ENCODE measurements around the gene ASPA. TPM values are rescaled to one million over a fixed set of nuclear protein-coding genes. Genes with fewer than 3 reads are reported as not detected.

ASPA gene
- polyA plus RNA-seq, 1 experiment: not detected

DNA sequence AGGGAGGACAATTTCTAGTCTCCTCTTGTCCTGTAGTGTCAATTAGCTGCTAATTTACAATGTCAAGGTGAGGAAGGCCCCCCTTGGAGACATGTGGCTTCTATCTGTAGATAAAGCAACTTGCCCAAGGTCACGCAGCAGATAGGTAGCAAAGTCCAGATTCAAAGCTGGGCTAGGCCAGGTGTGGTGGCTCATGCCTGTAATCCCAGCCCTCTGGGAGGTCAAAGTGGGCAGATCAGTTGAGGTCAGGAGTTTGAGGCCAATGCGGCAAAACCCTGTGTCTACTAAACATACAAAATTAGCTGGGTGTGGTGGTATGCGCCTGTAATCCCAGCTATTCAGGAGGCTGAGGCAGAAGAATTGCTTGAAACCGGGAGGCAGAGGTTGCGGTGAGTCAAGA is 70.7 kb downstream of the ASPA start:
- ChIA-PET POLR2A (no interaction called here), CTCF (no interaction called here)
- Histone ChIP-seq H3K4me3 (ENCODE audit: low read depth, low read length) (no peak overlapping the region), H3K27me3 (ENCODE audit: control insufficient read depth, insufficient read depth, low read length) (no peaks in the 10 kb centered on the region), H3K36me3 (ENCODE audit: control insufficient read depth, insufficient read depth, low read length) (no peaks in the 10 kb centered on the region)
- DNase-seq (ENCODE audit: low read depth): no peak
- TF ChIP-seq, protein P1, sequence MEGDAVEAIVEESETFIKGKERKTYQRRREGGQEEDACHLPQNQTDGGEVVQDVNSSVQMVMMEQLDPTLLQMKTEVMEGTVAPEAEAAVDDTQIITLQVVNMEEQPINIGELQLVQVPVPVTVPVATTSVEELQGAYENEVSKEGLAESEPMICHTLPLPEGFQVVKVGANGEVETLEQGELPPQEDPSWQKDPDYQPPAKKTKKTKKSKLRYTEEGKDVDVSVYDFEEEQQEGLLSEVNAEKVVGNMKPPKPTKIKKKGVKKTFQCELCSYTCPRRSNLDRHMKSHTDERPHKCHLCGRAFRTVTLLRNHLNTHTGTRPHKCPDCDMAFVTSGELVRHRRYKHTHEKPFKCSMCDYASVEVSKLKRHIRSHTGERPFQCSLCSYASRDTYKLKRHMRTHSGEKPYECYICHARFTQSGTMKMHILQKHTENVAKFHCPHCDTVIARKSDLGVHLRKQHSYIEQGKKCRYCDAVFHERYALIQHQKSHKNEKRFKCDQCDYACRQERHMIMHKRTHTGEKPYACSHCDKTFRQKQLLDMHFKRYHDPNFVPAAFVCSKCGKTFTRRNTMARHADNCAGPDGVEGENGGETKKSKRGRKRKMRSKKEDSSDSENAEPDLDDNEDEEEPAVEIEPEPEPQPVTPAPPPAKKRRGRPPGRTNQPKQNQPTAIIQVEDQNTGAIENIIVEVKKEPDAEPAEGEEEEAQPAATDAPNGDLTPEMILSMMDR (IDR thresholded peaks at IDR 0.05; ENCODE audit: insufficient read depth, low read depth, low read length): no peak

DNA sequence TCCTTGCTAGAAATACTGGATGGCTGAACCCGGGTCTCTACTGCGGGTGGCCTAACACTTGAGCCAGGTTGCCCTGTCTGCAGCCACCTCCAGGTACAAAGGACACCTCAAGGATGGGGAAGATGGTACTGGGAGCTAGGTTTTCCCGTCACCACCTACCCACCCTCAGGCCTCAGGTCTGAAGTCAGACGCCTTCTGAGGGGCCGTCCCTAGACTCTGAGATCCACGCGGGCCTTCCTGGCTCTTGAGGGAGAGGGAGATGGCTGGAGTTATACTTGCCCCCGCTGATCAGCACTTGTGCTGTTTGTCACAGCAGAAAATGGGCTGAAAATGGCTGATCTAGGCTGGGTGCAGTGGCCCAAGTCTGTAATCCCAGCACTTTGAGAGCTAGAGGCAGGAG is 71.2 kb downstream of the ASPA start:
- ChIA-PET CTCF (no interaction called here), POLR2A (no interaction called here)
- TF ChIP-seq, protein P1 (IDR thresholded peaks at IDR 0.05; ENCODE audit: insufficient read depth, low read depth, low read length): no peak
- H3K4me3 ChIP-seq (ENCODE audit: low read depth, low read length): no peak overlapping the region
- no peak for DNase-seq (ENCODE audit: low read depth)
- no peaks in the 10 kb centered on the region for H3K27me3 ChIP-seq (ENCODE audit: control insufficient read depth, insufficient read depth, low read length)
- H3K36me3 ChIP-seq (ENCODE audit: control insufficient read depth, insufficient read depth, low read length): no peaks in the 10 kb centered on the region

DNA sequence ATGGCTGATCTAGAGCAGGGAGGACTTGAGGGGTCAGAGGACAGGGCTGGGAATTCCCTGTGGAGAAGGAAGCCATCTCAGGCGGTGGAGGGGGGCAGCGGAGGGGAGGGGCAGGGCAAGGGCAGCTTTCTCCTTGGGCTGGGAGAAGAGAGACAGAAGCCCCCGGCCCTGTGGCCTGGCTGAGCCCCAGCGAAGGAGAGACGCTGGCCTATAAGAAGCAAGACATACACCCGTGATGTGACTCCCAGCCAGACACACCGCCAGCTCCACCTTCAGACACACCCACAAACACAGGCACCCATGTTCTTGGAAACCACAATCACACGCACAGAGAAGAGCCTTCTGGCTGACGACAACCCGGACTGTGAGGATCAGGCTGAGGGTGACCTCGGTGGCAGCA is 71.8 kb downstream of the ASPA start:
- TF ChIP-seq, protein P1 (IDR thresholded peaks at IDR 0.05; ENCODE audit: insufficient read depth, low read depth, low read length): no peak
- CTCF ChIA-PET: interaction anchor here (1.1 kb wide), 1 partner anchor 8 kb away, joined by 4 read pairs; no protein-coding TSS in a partner anchor

DNA sequence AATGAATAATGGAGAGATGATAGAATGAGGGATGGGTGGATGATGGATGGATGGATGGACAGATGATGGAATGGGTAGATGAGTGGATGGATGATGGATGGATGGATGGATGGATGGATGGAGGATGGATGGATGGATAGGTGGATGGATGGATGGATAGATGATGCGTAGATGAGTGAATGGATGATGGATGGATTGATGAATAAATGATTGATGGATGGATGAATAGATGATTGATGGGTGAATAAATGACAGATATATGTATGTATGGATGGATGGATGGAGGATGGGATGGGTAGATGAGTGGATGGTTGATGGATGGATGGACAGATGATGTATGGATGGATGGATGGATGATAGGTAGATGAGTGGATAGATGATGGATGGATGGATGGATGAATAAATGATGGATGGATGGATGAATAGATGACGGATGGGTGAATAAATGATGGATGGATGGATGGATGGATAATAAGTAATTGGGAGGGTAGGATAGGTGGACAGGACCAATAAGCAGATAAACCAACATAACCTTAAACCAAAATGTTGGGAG is 73.9 kb downstream of the ASPA start:
- TF ChIP-seq, protein P1 (IDR thresholded peaks at IDR 0.05; ENCODE audit: insufficient read depth, low read depth, low read length): no peak
- no peak for DNase-seq (ENCODE audit: low read depth)
- no peaks in the 10 kb centered on the region for H3K27me3 ChIP-seq (ENCODE audit: control insufficient read depth, insufficient read depth, low read length)
- ChIA-PET CTCF (no interaction called here), POLR2A (no interaction called here)
- H3K36me3 ChIP-seq (ENCODE audit: control insufficient read depth, insufficient read depth, low read length): no peaks in the 10 kb centered on the region
- H3K4me3 ChIP-seq (ENCODE audit: low read depth, low read length): no peak overlapping the region

More for the DNA sequence above, 71.8 kb downstream of the ASPA start:
- no peak for DNase-seq (ENCODE audit: low read depth)
- no peak overlapping the region for H3K4me3 ChIP-seq (ENCODE audit: low read depth, low read length)
- no peaks in the 10 kb centered on the region for H3K27me3 ChIP-seq (ENCODE audit: control insufficient read depth, insufficient read depth, low read length)
- no peaks in the 10 kb centered on the region for H3K36me3 ChIP-seq (ENCODE audit: control insufficient read depth, insufficient read depth, low read length)
- POLR2A ChIA-PET: no interaction called here

DNA sequence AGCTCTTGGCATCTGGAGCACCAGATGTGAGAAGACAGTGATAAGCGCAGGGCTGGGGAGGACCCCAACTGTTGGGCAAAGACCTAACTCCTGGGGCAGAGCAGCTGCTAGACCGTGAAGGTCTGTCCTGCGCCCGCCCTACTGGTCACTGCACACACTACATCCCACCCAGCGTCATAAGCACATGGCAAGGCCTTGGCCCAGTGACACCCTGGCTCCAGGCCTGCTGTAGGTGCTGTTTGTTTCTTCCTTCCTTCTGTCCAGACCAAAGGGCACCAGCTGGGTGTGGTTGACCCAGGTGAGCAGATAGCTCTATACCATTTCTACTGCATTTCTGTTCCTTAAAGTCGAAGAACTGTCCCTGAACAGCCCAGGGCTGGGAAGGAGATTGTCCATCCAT is 75.4 kb downstream of the ASPA start:
- TF ChIP-seq, protein P1 (IDR thresholded peaks at IDR 0.05; ENCODE audit: insufficient read depth, low read depth, low read length): no peak
- DNase-seq (ENCODE audit: low read depth): no peak
- no peak overlapping the region for H3K4me3 ChIP-seq (ENCODE audit: low read depth, low read length)
- H3K36me3 ChIP-seq (ENCODE audit: control insufficient read depth, insufficient read depth, low read length): no peaks in the 10 kb centered on the region
- POLR2A ChIA-PET: no interaction called here
- CTCF ChIA-PET: interaction anchor here (1.6 kb wide), 1 partner anchor 14 kb away, joined by 5 read pairs; no protein-coding TSS in a partner anchor
- no peaks in the 10 kb centered on the region for H3K27me3 ChIP-seq (ENCODE audit: control insufficient read depth, insufficient read depth, low read length)

Data from BJ (cell line).